ENCODE data around the gene DNAH11. TPM values are rescaled to one million over a fixed set of nuclear protein-coding genes. Genes with fewer than 3 reads are reported as not detected.

Gene DNAH11
- total RNA-seq, 1 donor from 2014 or later = under 0.01 TPM

GRCh38 chr7:21943436-21943835 lies 400.6 kb downstream of the DNAH11 start:
- H3K27me3 ChIP-seq (ENCODE audit: control insufficient read depth in 3 of 3, insufficient read depth in 3 of 3, low read length in 3 of 3) = no peaks in the 10 kb centered on the region
- peaks cover 7 to 16% (median 11%) of the 10 kb centered on the region in 3 donors for H3K4me1 ChIP-seq (ENCODE audit: control insufficient read depth in 3 of 3, insufficient read depth in 3 of 3, low read length in 3 of 3)
- H3K27ac ChIP-seq (ENCODE audit: low read depth, low read length) = no peak overlapping the region
- no peak overlapping the region for H3K4me3 ChIP-seq (ENCODE audit: low read length in 3 of 3)
- H3K36me3 ChIP-seq (ENCODE audit: control insufficient read depth in 3 of 3, insufficient read depth in 3 of 3, low read length in 3 of 3) = no peaks in the 10 kb centered on the region
- no peaks in the 10 kb centered on the region for H3K9me3 ChIP-seq (ENCODE audit: control insufficient read depth in 3 of 3, low read length in 3 of 3)
- no peak overlapping the region for H3K9ac ChIP-seq (ENCODE audit: low read depth in 1 of 3, low read length in 3 of 3)

DNA sequence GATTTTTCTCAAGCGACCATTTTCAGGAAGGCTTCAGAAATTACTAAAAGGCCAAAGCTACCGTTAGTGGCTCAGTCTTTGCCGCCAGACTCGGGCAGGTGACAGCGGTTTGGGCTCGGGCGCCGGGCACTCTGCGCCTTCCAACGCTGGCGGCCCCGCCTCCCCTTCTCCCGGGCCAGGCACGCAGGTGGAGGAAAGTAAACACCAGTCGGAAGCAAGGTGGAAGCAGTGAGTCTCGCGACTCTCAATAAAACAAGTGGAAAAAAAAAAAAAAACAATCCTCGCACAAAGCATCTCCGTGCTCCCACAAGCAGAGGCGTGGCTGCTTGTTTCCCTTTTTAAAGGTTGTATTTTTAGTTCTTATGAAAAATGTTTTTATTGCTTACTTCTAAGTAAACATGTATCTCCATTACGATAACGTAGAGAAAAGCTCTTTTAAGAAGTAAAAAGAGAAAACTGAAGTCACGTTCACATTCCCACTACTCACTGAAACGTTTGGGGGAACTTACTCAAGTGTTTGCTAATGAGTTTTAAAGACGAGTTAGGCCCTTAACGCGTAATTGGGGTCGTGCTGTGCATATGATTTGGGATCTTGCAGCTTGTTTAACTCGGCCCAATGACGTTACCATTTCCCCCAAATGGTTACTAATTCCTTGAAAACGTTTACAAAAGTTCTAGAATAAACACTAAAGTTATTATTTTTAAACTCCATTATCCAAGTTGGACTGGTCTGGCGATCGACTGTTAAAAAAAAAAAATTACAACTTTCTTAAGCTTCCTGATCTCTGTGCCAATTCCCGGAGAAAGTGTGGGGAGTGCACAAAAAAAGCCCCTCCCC lies 402.0 kb downstream of the DNAH11 start:
- Histone ChIP-seq H3K27me3 (ENCODE audit: control insufficient read depth in 3 of 3, insufficient read depth in 3 of 3, low read length in 3 of 3) (no peaks in the 10 kb centered on the region), H3K4me1 (ENCODE audit: control insufficient read depth in 3 of 3, insufficient read depth in 3 of 3, low read length in 3 of 3) (peaks cover 5 to 11% (median 7%) of the 10 kb centered on the region in 3 donors), H3K9ac (ENCODE audit: low read depth in 1 of 3, low read length in 3 of 3) (peak overlapping the region; percentile 69 to 86 (median 71)), H3K36me3 (ENCODE audit: control insufficient read depth in 3 of 3, insufficient read depth in 3 of 3, low read length in 3 of 3) (no peaks in the 10 kb centered on the region), H3K9me3 (ENCODE audit: control insufficient read depth in 3 of 3, low read length in 3 of 3) (no peaks in the 10 kb centered on the region), H3K27ac (ENCODE audit: low read depth, low read length) (peak overlapping the region; percentile 82), H3K4me3 (ENCODE audit: low read length in 3 of 3) (peak overlapping the region; percentile 77 to 86 (median 80))

DNA sequence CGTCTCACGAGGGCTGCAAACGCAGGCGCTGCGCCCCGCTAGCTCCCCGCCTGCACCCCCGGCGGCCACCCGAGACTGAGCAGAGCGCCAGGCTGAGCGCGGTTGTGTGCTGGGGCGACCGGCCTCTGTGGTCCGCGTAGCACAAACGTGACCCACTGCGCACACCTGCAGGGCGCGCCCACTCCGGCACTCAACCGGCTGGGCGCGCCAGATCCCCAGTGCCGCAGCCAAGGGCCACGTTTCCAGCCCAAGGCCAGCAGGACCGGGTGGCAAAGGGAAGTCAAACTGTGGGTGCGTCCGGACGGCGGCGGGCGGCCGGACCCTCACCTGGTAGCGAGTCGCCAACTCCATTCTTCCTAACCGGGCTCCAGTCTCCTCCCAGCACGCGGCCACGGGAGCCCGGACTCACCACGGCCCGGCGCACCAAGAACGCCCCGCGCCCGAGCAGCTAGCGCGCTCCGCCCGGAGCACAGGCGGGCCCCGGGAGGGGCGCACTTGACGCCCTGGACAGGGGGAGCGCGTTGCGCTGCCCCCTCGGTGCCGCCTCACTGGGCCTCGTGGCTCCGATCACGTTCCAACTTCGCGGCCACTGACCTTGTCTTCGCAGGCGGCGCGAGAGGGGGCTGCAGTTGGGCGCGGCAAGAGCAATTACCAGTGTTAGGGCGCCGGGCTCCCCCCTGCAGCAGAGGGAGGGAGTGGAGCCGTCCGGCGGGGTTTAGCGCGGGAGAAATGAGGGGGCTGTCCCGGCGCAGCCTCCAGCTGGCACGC lies 402.8 kb downstream of the DNAH11 start, which contains the start of gene CDCA7L:
TSS of gene CDCA7L (minus strand) at position 446 of the 768 bp plus-strand sequence. CDS start at position 351, 95 bp downstream.
- Histone ChIP-seq H3K27ac (ENCODE audit: low read depth, low read length) (peak within 1 kb of the TSS; percentile 82), H3K4me1 (ENCODE audit: control insufficient read depth in 3 of 3, insufficient read depth in 3 of 3, low read length in 3 of 3) (peaks cover 0 to 11% (median 5%) of the 10 kb centered on the region in 3 donors), H3K9ac (ENCODE audit: low read depth in 1 of 3, low read length in 3 of 3) (peak within 1 kb of the TSS; percentile 69 to 86 (median 71)), H3K27me3 (ENCODE audit: control insufficient read depth in 3 of 3, insufficient read depth in 3 of 3, low read length in 3 of 3) (no peaks in the 10 kb centered on the region), H3K4me3 (ENCODE audit: low read length in 3 of 3) (peak within 1 kb of the TSS; percentile 77 to 86 (median 80)), H3K9me3 (ENCODE audit: control insufficient read depth in 3 of 3, low read length in 3 of 3) (no peaks in the 10 kb centered on the region), H3K36me3 (ENCODE audit: control insufficient read depth in 3 of 3, insufficient read depth in 3 of 3, low read length in 3 of 3) (no peaks in the 10 kb centered on the region)

DNA sequence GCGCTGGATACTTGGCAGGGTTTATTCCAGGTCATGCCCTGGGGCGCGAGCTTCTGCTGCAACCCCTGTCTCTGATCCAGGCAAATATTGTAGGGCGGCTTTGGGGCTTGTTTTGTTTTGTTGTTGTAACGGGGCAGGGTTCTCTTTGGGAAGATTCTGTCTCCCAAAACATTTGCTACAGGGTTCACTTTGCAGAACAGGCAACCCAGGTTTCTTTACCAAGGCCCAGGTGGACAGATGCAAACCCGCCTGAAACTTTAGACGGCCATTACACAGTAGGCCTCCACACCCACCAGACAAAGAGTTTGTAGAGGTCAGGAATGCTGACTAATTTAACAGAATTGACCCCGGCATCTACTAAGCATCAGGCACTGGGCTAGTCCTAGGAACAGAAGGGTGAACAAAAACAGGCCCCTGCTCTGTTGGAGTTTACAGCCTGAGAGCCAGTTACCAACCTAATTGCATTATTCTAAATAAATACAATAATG lies 403.4 kb downstream of the DNAH11 start:
- Histone ChIP-seq H3K4me3 (ENCODE audit: low read length in 3 of 3) (peak overlapping the region; percentile 33 to 80 (median 77)), H3K27me3 (ENCODE audit: control insufficient read depth in 3 of 3, insufficient read depth in 3 of 3, low read length in 3 of 3) (no peaks in the 10 kb centered on the region), H3K4me1 (ENCODE audit: control insufficient read depth in 3 of 3, insufficient read depth in 3 of 3, low read length in 3 of 3) (peaks cover 0 to 11% (median 5%) of the 10 kb centered on the region in 3 donors), H3K9me3 (ENCODE audit: control insufficient read depth in 3 of 3, low read length in 3 of 3) (no peaks in the 10 kb centered on the region), H3K36me3 (ENCODE audit: control insufficient read depth in 3 of 3, insufficient read depth in 3 of 3, low read length in 3 of 3) (no peaks in the 10 kb centered on the region), H3K9ac (ENCODE audit: low read depth in 1 of 3, low read length in 3 of 3) (peak overlapping the region in 2 of 3 donors; percentile 69 to 86), H3K27ac (ENCODE audit: low read depth, low read length) (peak overlapping the region; percentile 82)

DNA sequence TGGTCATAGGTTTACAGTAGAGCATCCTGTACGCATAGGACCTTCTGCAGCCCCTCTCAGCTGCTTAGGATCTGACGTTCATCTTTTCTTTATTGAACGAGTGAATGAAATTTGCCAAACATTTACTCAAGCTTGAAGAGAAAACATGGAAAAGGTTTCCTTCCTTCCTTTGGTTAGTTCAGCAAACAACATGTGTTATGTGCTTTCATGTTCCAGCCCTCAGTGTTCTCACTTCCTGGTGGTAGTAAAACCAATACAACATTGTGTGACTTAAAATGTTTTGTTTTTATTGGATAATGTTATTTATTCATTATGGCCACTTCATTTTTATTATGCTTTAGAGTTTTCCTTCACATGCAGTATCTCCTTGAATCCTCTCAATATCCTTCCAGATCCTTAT lies 404.2 kb downstream of the DNAH11 start:
- Histone ChIP-seq H3K4me3 (ENCODE audit: low read length in 3 of 3) (no peak overlapping the region), H3K4me1 (ENCODE audit: control insufficient read depth in 3 of 3, insufficient read depth in 3 of 3, low read length in 3 of 3) (peaks cover 0 to 9% (median 5%) of the 10 kb centered on the region in 3 donors), H3K9me3 (ENCODE audit: control insufficient read depth in 3 of 3, low read length in 3 of 3) (no peaks in the 10 kb centered on the region), H3K9ac (ENCODE audit: low read depth in 1 of 3, low read length in 3 of 3) (no peak overlapping the region), H3K27me3 (ENCODE audit: control insufficient read depth in 3 of 3, insufficient read depth in 3 of 3, low read length in 3 of 3) (no peaks in the 10 kb centered on the region), H3K27ac (ENCODE audit: low read depth, low read length) (no peak overlapping the region), H3K36me3 (ENCODE audit: control insufficient read depth in 3 of 3, insufficient read depth in 3 of 3, low read length in 3 of 3) (no peaks in the 10 kb centered on the region)

GRCh38 chr7:21947946-21948345 lies 405.1 kb downstream of the DNAH11 start:
- Histone ChIP-seq H3K27ac (ENCODE audit: low read depth, low read length) (no peak overlapping the region), H3K4me3 (ENCODE audit: low read length in 3 of 3) (no peak overlapping the region), H3K9me3 (ENCODE audit: control insufficient read depth in 3 of 3, low read length in 3 of 3) (no peaks in the 10 kb centered on the region), H3K9ac (ENCODE audit: low read depth in 1 of 3, low read length in 3 of 3) (no peak overlapping the region), H3K27me3 (ENCODE audit: control insufficient read depth in 3 of 3, insufficient read depth in 3 of 3, low read length in 3 of 3) (no peaks in the 10 kb centered on the region), H3K36me3 (ENCODE audit: control insufficient read depth in 3 of 3, insufficient read depth in 3 of 3, low read length in 3 of 3) (no peaks in the 10 kb centered on the region), H3K4me1 (ENCODE audit: control insufficient read depth in 3 of 3, insufficient read depth in 3 of 3, low read length in 3 of 3) (peaks cover 0 to 9% (median 5%) of the 10 kb centered on the region in 3 donors)

- Histone ChIP-seq H3K9me3 (ENCODE audit: control insufficient read depth in 3 of 3, low read length in 3 of 3) (no peaks in the 10 kb centered on the region), H3K27me3 (ENCODE audit: control insufficient read depth in 3 of 3, insufficient read depth in 3 of 3, low read length in 3 of 3) (no peaks in the 10 kb centered on the region), H3K27ac (ENCODE audit: low read depth, low read length) (no peak overlapping the region)
These were observed 405.5 kb downstream of the DNAH11 start for GRCh38 chr7:21948364-21948763.

GRCh38 chr7:21948887-21949540 lies 406.2 kb downstream of the DNAH11 start:
- Histone ChIP-seq H3K9me3 (ENCODE audit: control insufficient read depth in 3 of 3, low read length in 3 of 3) (no peaks in the 10 kb centered on the region), H3K4me1 (ENCODE audit: control insufficient read depth in 3 of 3, insufficient read depth in 3 of 3, low read length in 3 of 3) (peaks cover 5 to 16% (median 9%) of the 10 kb centered on the region in 3 donors), H3K9ac (ENCODE audit: low read depth in 1 of 3, low read length in 3 of 3) (no peak overlapping the region), H3K36me3 (ENCODE audit: control insufficient read depth in 3 of 3, insufficient read depth in 3 of 3, low read length in 3 of 3) (no peaks in the 10 kb centered on the region), H3K4me3 (ENCODE audit: low read length in 3 of 3) (no peak overlapping the region), H3K27ac (ENCODE audit: low read depth, low read length) (no peak overlapping the region), H3K27me3 (ENCODE audit: control insufficient read depth in 3 of 3, insufficient read depth in 3 of 3, low read length in 3 of 3) (no peaks in the 10 kb centered on the region)

More at GRCh38 chr7:21948364-21948763, 405.5 kb downstream of the DNAH11 start:
- H3K4me1 ChIP-seq (ENCODE audit: control insufficient read depth in 3 of 3, insufficient read depth in 3 of 3, low read length in 3 of 3) = peaks cover 2 to 10% (median 5%) of the 10 kb centered on the region in 3 donors
- H3K4me3 ChIP-seq (ENCODE audit: low read length in 3 of 3) = no peak overlapping the region
- no peak overlapping the region for H3K9ac ChIP-seq (ENCODE audit: low read depth in 1 of 3, low read length in 3 of 3)
- no peaks in the 10 kb centered on the region for H3K36me3 ChIP-seq (ENCODE audit: control insufficient read depth in 3 of 3, insufficient read depth in 3 of 3, low read length in 3 of 3)

Measured in skeletal muscle tissue (tissue), 4 donors.